H9 (cell line): ENCODE data around the gene CRBN. TPM values are rescaled to one million over a fixed set of nuclear protein-coding genes. Genes with fewer than 3 reads are reported as not detected.

ENCODE experiments used
- DNase-seq: peaks from one replicate; pipeline ENCODE4 v3.0.0-alpha.2; 2017
- H2AFZ ChIP-seq: one replicate; pipeline ENCODE4 v1.6.1; 2013; ENCODE audit warnings: mild to moderate bottlenecking, low read length, control low read depth, moderate library complexity
- H2AK5ac ChIP-seq: 2 replicates; pipeline ENCODE4 v1.6.1; 2013; ENCODE audit warnings: low read length, control low read depth, mixed read lengths; ENCODE audit not compliant: insufficient read length
- H2BK120ac ChIP-seq: one replicate; pipeline ENCODE4 v1.6.1; 2013; ENCODE audit warnings: low read depth, mild to moderate bottlenecking, low read length, control low read depth, inconsistent platforms; ENCODE audit not compliant: poor library complexity, severe bottlenecking
- H2BK12ac ChIP-seq: 2 replicates; pipeline ENCODE4 v1.6.1; 2013; ENCODE audit warnings: low read length, control low read depth, mixed read lengths, low read depth; ENCODE audit not compliant: insufficient read length
- H2BK15ac ChIP-seq: 2 replicates; pipeline ENCODE4 v1.6.1; 2013; ENCODE audit warnings: low read depth, low read length, control low read depth
- H2BK20ac ChIP-seq: one replicate; pipeline ENCODE4 v1.6.1; 2013; ENCODE audit warnings: low read depth, mild to moderate bottlenecking, low read length, control low read depth, inconsistent platforms; ENCODE audit not compliant: poor library complexity, severe bottlenecking
- H2BK5ac ChIP-seq: 2 replicates; pipeline ENCODE4 v1.6.1; 2013; ENCODE audit warnings: low read length, control low read depth, mixed read lengths; ENCODE audit not compliant: insufficient read length
- H3K14ac ChIP-seq: 2 replicates; pipeline ENCODE4 v1.6.1; 2013; ENCODE audit warnings: low read length, control low read depth; ENCODE audit not compliant: insufficient read depth
- H3K18ac ChIP-seq: 2 replicates; pipeline ENCODE4 v1.6.1; 2013; ENCODE audit warnings: low read depth, mild to moderate bottlenecking, mixed read lengths, low read length, control low read depth; ENCODE audit not compliant: insufficient read length
- H3K23ac ChIP-seq: 2 replicates; pipeline ENCODE4 v1.6.1; 2013; ENCODE audit warnings: low read length, control low read depth, mixed read lengths, low read depth; ENCODE audit not compliant: insufficient read length
- H3K23me2 ChIP-seq: 2 replicates; pipeline ENCODE4 v1.6.1; 2013; ENCODE audit warnings: low read depth, mild to moderate bottlenecking, mixed read lengths, low read length, control low read depth; ENCODE audit not compliant: insufficient read length, poor library complexity, severe bottlenecking
- H3K27ac ChIP-seq: 2 replicates; pipeline ENCODE4 v1.5.1; 2013; ENCODE audit warnings: low read length, control low read depth, mixed read lengths, low read depth; ENCODE audit not compliant: insufficient read length
- H3K27me3 ChIP-seq: 2 replicates; pipeline ENCODE4 v1.6.1; 2013; ENCODE audit warnings: low read length, control low read depth, inconsistent platforms; ENCODE audit not compliant: insufficient read depth
- H3K4ac ChIP-seq: 2 replicates; pipeline ENCODE4 v1.6.1; 2013; ENCODE audit warnings: low read depth, mild to moderate bottlenecking, control low read depth, inconsistent platforms, low read length, moderate library complexity
- H3K4me1 ChIP-seq: 2 replicates; pipeline ENCODE4 v1.6.1; 2013; ENCODE audit warnings: low read length, control low read depth, inconsistent platforms; ENCODE audit not compliant: insufficient read depth
- H3K4me2 ChIP-seq: 2 replicates; pipeline ENCODE4 v1.6.1; 2013; ENCODE audit warnings: low read length, control low read depth, mixed read lengths; ENCODE audit not compliant: insufficient read length, insufficient read depth
- H3K56ac ChIP-seq: 2 replicates; pipeline ENCODE4 v1.6.1; 2013; ENCODE audit warnings: low read depth, mild to moderate bottlenecking, mixed read lengths, low read length, control low read depth; ENCODE audit not compliant: insufficient read length
- H3K79me1 ChIP-seq: 2 replicates; pipeline ENCODE4 v1.6.1; 2013; ENCODE audit warnings: low read depth, mild to moderate bottlenecking, moderate library complexity, low read length, control low read depth, inconsistent platforms; ENCODE audit not compliant: insufficient read depth, poor library complexity, severe bottlenecking
- H3K79me2 ChIP-seq: 2 replicates; pipeline ENCODE4 v1.6.1; 2013; ENCODE audit warnings: low read length, control low read depth, inconsistent platforms; ENCODE audit not compliant: insufficient read depth
- H3K9ac ChIP-seq: 2 replicates; pipeline ENCODE4 v1.6.1; 2013; ENCODE audit warnings: low read length, control low read depth, mixed read lengths; ENCODE audit not compliant: insufficient read length; ENCODE audit errors: extremely low read depth
- H3K9me3 ChIP-seq: one replicate; pipeline ENCODE4 v1.6.1; 2013; ENCODE audit warnings: low read depth, low read length, inconsistent platforms; ENCODE audit not compliant: control insufficient read depth
- H3T11ph ChIP-seq: one replicate; pipeline ENCODE4 v1.6.1; 2013; ENCODE audit warnings: mild to moderate bottlenecking, low read length, control low read depth, inconsistent platforms
- H4K20me1 ChIP-seq: one replicate; pipeline ENCODE4 v1.6.1; 2013; ENCODE audit not compliant: control insufficient read depth, insufficient read length, insufficient read depth
- H4K5ac ChIP-seq: 2 replicates; pipeline ENCODE4 v1.6.1; 2013; ENCODE audit warnings: low read depth, mild to moderate bottlenecking, mixed read lengths, low read length, control low read depth; ENCODE audit not compliant: insufficient read length
- H4K8ac ChIP-seq: replicated peaks from 2 replicates; pipeline ENCODE4 v1.6.1; 2013; ENCODE audit warnings: low read length, control low read depth, mixed read lengths, low read depth; ENCODE audit not compliant: insufficient read length
- H4K91ac ChIP-seq: 2 replicates; pipeline ENCODE4 v1.6.1; 2013; ENCODE audit warnings: low read depth, mild to moderate bottlenecking, moderate library complexity, mixed read lengths, low read length, control low read depth; ENCODE audit not compliant: insufficient read length
- H3K27ac Mint-ChIP-seq, 3 experiments: 2 replicates in 2 of 3; 3 replicates in 1 of 3; pipeline ENCODE4 v1.8.0; 2020 to 2021; ENCODE audit warnings: mixed read lengths in 3 of 3, mild to moderate bottlenecking in 1 of 3, moderate library complexity in 1 of 3
- H3K27me3 Mint-ChIP-seq: 2 replicates; pipeline ENCODE4 v1.8.0; 2021; ENCODE audit warnings: low read depth, mild to moderate bottlenecking, moderate library complexity, mixed read lengths
- H3K36me3 Mint-ChIP-seq, 3 experiments: 2 replicates in 2 of 3; 3 replicates in 1 of 3; pipeline ENCODE4 v1.8.0; 2020 to 2021; ENCODE audit warnings: low read depth in 3 of 3, mixed read lengths in 3 of 3; ENCODE audit not compliant: insufficient read depth in 1 of 3
- H3K4me1 Mint-ChIP-seq, 2 experiments: 2 replicates each; pipeline ENCODE4 v1.8.0; 2020; ENCODE audit warnings: mixed read lengths in 2 of 2
- H3K4me3 Mint-ChIP-seq, 2 experiments: 2 replicates in 1 of 2; 3 replicates in 1 of 2; pipeline ENCODE4 v1.8.0; 2020 to 2021; ENCODE audit warnings: mild to moderate bottlenecking in 2 of 2, mixed read lengths in 2 of 2, moderate library complexity in 1 of 2
- H3K9me3 Mint-ChIP-seq, 2 experiments: 2 replicates in 1 of 2; 3 replicates in 1 of 2; pipeline ENCODE4 v1.8.0; 2020; ENCODE audit warnings: mild to moderate bottlenecking in 2 of 2, mixed read lengths in 2 of 2, moderate library complexity in 1 of 2
- CTCF ChIP-seq: fragments of 200-600 bp; sonication (generic); conservative IDR thresholded peaks from 3 replicates; pipeline ENCODE4 v1.8.0; 2021; ENCODE audit warnings: antibody characterized with exemption, mild to moderate bottlenecking
- WGBS: extraction: QIAGEN DNeasy Blood & Tissue Kit; methylation state at CpG from one replicate; pipeline ENCODE4 v1.1.7; 2013; ENCODE audit warnings: missing lambda C conversion rate, low lambda C conversion rate, mixed read lengths; ENCODE audit not compliant: insufficient read length; ENCODE audit errors: extremely low coverage; 5-methylcytosine and 5-hydroxymethylcytosine counted together
- total RNA-seq: library from RNA; stranded (reverse); gene quantifications from 2 replicates; pipeline ENCODE4 v1.2.1, GENCODE V29; 2021

The CRBN gene
- total RNA-seq, 1 experiment from 2014 or later = 40.2 TPM

GRCh38 chr3:3157484-3157883 lies 22.0 kb downstream of the CRBN start:
- Histone ChIP-seq H2AFZ (no peak overlapping the region), H2AK5ac (no peak overlapping the region), H3K4ac (no peak overlapping the region), H3K79me1 (no peaks in the 10 kb centered on the region), H3K23me2 (no peaks in the 10 kb centered on the region), H2BK5ac (no peak overlapping the region), H3T11ph (no peak overlapping the region), H3K14ac (no peak overlapping the region), H3K18ac (no peak overlapping the region), H3K27me3 (no peaks in the 10 kb centered on the region), H4K91ac (no peak overlapping the region), H4K5ac (no peak overlapping the region), H3K79me2 (no peaks in the 10 kb centered on the region), H2BK12ac (no peak overlapping the region), H3K4me1 (no peaks in the 10 kb centered on the region), H2BK20ac (no peak overlapping the region), H3K27ac (no peak overlapping the region), H3K23ac (no peak overlapping the region), H4K8ac (no peak overlapping the region), H2BK15ac (no peak overlapping the region), H4K20me1 (no peaks in the 10 kb centered on the region), H3K9me3 (no peaks in the 10 kb centered on the region), H3K56ac (no peak overlapping the region), H2BK120ac (no peak overlapping the region), H3K4me2 (no peak overlapping the region), H3K9ac (no peak overlapping the region)
- Mint-ChIP-seq H3K36me3 (peaks cover 8 to 37% (median 16%) of the 10 kb centered on the region in 3 experiments; a peak in 6 of 7 replicates), H3K27ac (no peak overlapping the region), H3K9me3 (no peaks in the 10 kb centered on the region), H3K4me3 (no peak overlapping the region), H3K4me1 (no peaks in the 10 kb centered on the region), H3K27me3 (no peaks in the 10 kb centered on the region)
- DNase-seq = no peak
- WGBS = no CpG with 5 or more reads among the region's 8 CpGs
- no peak for TF ChIP-seq CTCF
